ENCODE data around the gene TRMT1. TPM values are rescaled to one million over a fixed set of nuclear protein-coding genes. Genes with fewer than 3 reads are reported as not detected.

TRMT1 gene
- total and polyA plus RNA-seq, 2 of the 8 experiments (the other 6 are each of a cell fraction or from before 2014, with no cell fraction given), result 77.4 to 99.3 TPM

DNA sequence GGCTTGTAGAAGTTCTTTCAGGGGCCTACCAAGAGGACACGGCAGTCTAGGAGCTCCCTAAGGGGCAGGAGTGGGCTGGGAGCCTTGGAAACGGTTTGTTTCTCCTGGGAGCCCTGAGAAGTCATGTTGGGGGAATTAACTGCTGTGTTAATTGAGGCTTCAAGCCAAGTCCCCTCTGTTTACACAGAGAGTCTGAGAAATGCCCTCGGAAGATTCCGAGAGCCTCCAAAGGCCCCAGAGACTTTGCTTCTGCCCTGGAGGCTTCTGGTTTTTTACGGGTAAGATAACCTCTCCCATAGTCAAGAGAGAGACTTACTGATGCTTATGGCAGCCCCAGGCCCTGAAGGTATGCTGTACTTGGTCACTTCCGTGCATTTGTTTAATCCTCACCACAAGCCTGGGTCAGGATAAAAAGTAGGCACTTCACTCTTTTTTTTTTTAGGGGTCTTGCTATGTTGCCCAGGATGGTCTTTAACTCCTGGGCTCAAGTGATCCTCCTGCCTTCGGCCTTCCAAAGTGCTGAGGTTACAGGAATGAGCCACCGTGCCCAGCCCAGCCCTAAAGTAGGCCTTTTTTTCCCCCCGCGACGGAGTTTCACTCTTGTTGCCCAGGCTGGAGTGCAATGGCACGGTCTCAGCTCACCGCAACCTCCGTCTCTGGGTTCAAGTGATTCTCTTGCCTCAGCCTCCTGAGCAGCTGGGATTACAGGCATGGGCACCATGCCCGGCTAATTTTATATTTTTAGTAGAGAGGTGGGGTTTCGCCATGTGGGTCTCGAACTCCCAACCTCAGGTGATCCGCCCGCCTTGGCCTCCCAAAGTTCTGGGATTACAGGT is 48.8 kb upstream of the TRMT1 start:
- peak overlapping the region; percentile 79 for H4K5ac ChIP-seq (ENCODE audit: insufficient read length, low read depth, low read length)
- 65% methylated on average over 19 of the region's 19 CpGs; no CpG with 5 or more reads in 1 of the 2 experiments for WGBS, 2 experiments (ENCODE audit: extremely low coverage in 1 of 2, insufficient coverage in 1 of 2, insufficient read length in 1 of 2, insufficient replicate concordance in 2 of 2, low coverage in 1 of 2, low lambda C conversion rate in 2 of 2, missing lambda C conversion rate in 1 of 2)
- H2AFZ ChIP-seq (ENCODE audit: low read length), result no peak overlapping the region
- TF ChIP-seq SP1 (IDR thresholded peaks at IDR 0.05; ENCODE audit: low read depth, low read length) (no peak), JUND (IDR thresholded peaks at IDR 0.05; ENCODE audit: low read length) (no peak), POLR2A (IDR thresholded peaks at IDR 0.05; ENCODE audit: control extremely low read depth in 1 of 2, low read depth in 2 of 2, low read length in 2 of 2) (no peak), NANOG (IDR thresholded peaks at IDR 0.05; ENCODE audit: insufficient read depth, low read depth, low read length, poor library complexity, severe bottlenecking) (no peak), TEAD4 (IDR thresholded peaks at IDR 0.05; ENCODE audit: low read depth, low read length) (no peak), TCF12 (IDR thresholded peaks at IDR 0.05; ENCODE audit: low read depth, low read length) (no peak), SIN3A (conservative IDR thresholded peaks at IDR 0.05 in 1 of 2, IDR thresholded peaks at IDR 0.05 in 1 of 2; ENCODE audit: low read depth in 1 of 2, low read length in 2 of 2) (no peak)
- TF ChIP-seq, protein P1, sequence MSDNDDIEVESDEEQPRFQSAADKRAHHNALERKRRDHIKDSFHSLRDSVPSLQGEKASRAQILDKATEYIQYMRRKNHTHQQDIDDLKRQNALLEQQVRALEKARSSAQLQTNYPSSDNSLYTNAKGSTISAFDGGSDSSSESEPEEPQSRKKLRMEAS (IDR thresholded peaks at IDR 0.05), result no peak
- TF ChIP-seq, protein P2, sequence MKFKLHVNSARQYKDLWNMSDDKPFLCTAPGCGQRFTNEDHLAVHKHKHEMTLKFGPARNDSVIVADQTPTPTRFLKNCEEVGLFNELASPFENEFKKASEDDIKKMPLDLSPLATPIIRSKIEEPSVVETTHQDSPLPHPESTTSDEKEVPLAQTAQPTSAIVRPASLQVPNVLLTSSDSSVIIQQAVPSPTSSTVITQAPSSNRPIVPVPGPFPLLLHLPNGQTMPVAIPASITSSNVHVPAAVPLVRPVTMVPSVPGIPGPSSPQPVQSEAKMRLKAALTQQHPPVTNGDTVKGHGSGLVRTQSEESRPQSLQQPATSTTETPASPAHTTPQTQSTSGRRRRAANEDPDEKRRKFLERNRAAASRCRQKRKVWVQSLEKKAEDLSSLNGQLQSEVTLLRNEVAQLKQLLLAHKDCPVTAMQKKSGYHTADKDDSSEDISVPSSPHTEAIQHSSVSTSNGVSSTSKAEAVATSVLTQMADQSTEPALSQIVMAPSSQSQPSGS (IDR thresholded peaks at IDR 0.05; ENCODE audit: low read length), result no peak

More for the DNA sequence above, 48.8 kb upstream of the TRMT1 start:
- Histone ChIP-seq H3K56ac (replicated peaks; ENCODE audit: insufficient read length, low read depth, low read length) (peak overlapping the region; percentile 5), H2BK120ac (replicated peaks; ENCODE audit: low read depth, low read length) (peak overlapping the region; percentile 45), H3K36me3 (ENCODE audit: control insufficient read depth in 2 of 4, insufficient read depth in 4 of 4, low read length in 3 of 4) (no peaks in the 10 kb centered on the region), H3K9me3 (ENCODE audit: insufficient read depth in 2 of 2, low read depth in 1 of 2, low read length in 1 of 2) (no peaks in the 10 kb centered on the region), H2BK5ac (ENCODE audit: low read depth, low read length) (peak overlapping the region; percentile 99), H3K23me2 (ENCODE audit: low read depth, low read length) (peaks cover 13% of the 10 kb centered on the region; the same call in 1 of the 2 replicates), H3K79me2 (ENCODE audit: control insufficient read depth in 1 of 2, insufficient read depth in 2 of 2, low read length in 2 of 2) (no peaks in the 10 kb centered on the region), H3K4me3 (ENCODE audit: extremely low read depth in 1 of 4, insufficient read depth in 2 of 4, low read depth in 3 of 4, low read length in 4 of 4) (peak overlapping the region; percentile 7 to 62 (median 34); a peak in 6 of 8 replicates), H3K4me2 (ENCODE audit: insufficient read depth in 1 of 2, low read depth in 2 of 2, low read length in 2 of 2) (peak overlapping the region; percentile 82 to 95), H2AK5ac (ENCODE audit: low read depth, low read length) (peak overlapping the region; percentile 88), H2BK20ac (ENCODE audit: low read length) (no peak overlapping the region; the same call in 1 of the 2 replicates), H4K20me1 (replicated peaks in 1 of 2; ENCODE audit: control insufficient read depth in 1 of 2, insufficient read depth in 2 of 2, low read length in 2 of 2) (no peaks in the 10 kb centered on the region), H3K27ac (ENCODE audit: low read depth, low read length) (peak overlapping the region; percentile 95), H4K91ac (replicated peaks; ENCODE audit: insufficient read length, low read length) (peak overlapping the region; percentile 85), H3K23ac (ENCODE audit: insufficient read length) (no peak overlapping the region), H3K79me1 (ENCODE audit: low read depth, low read length) (no peaks in the 10 kb centered on the region; the same call in 1 of the 2 replicates), H3K4me1 (replicated peaks in 1 of 4; ENCODE audit: control insufficient read depth in 3 of 4, insufficient read depth in 4 of 4, low read length in 3 of 4) (peaks cover 18 to 34% (median 20%) of the 10 kb centered on the region in 4 experiments), H3K9ac (replicated peaks in 1 of 4; ENCODE audit: extremely low read depth in 1 of 4, low read depth in 3 of 4, low read length in 3 of 4) (peak overlapping the region in 3 of 4 experiments; percentile 55 to 68 (median 57); a peak in 6 of 7 replicates), H3K27me3 (replicated peaks in 1 of 4; ENCODE audit: control insufficient read depth in 3 of 4, extremely low read depth in 1 of 4, insufficient read depth in 3 of 4, low read length in 3 of 4) (no peaks in the 10 kb centered on the region), H2BK12ac (ENCODE audit: low read depth, low read length) (peak overlapping the region; percentile 89), H3K14ac (ENCODE audit: insufficient read length) (no peak overlapping the region), H3K18ac (ENCODE audit: extremely low read depth, low read length) (peak overlapping the region; percentile 89), H4K8ac (ENCODE audit: extremely low read depth, insufficient read depth, low read length) (peak overlapping the region; percentile 63), H2BK15ac (ENCODE audit: low read length) (no peak overlapping the region), H3K4ac (replicated peaks; ENCODE audit: insufficient read length, low read depth, low read length) (peak overlapping the region; percentile 86)
- DNase-seq (ENCODE audit: low read depth in 1 of 2, low spot score in 2 of 2) (no peak), FAIRE-seq (no peak)
- ChIA-PET POLR2A (ENCODE audit: partially characterized antibody) (interaction anchor here (0.7 to 12.0 kb wide), 22 partner anchors 8 to 895 kb away, joined by 3 to 530 read pairs (median 8); partner anchors contain the start of genes CACNA1A, IER2, NACC1 and STX10), CTCF (ENCODE audit: partially characterized antibody) (interaction anchor here (0.8 to 5.2 kb wide), 5 partner anchors 17 to 155 kb away, joined by 3 to 34 read pairs (median 4); no protein-coding TSS in a partner anchor)

Data from H1 (cell line).